GM06990 (cell line): Measurements from ENCODE around the gene OR5H1.
"Not testable (repeated sequence)": the region's sequence is repeated elsewhere in the genome, so short reads cannot be mapped to it uniquely, and the experiment has no call there.

Experiments
- DNase-seq: peaks from one replicate; pipeline ENCODE4 v3.0.0-alpha.2; 2011; ENCODE audit not compliant: insufficient read length; ENCODE audit errors: extremely low read depth
- H3K27me3 ChIP-seq: replicated peaks from 2 replicates; pipeline ENCODE4 v1.6.0; 2011; ENCODE audit warnings: low read length; ENCODE audit not compliant: control insufficient read depth, insufficient read depth
- H3K36me3 ChIP-seq: 2 replicates; pipeline ENCODE4 v1.5.1; 2011; ENCODE audit warnings: low read length; ENCODE audit not compliant: control insufficient read depth, insufficient read depth
- H3K4me3 ChIP-seq: replicated peaks from 2 replicates; pipeline ENCODE4 v1.5.1; 2011; ENCODE audit warnings: low read depth, mild to moderate bottlenecking, control low read depth, low read length
- CTCF ChIP-seq: IDR thresholded peaks from 2 replicates; pipeline ENCODE4 v1.5.1; 2011; ENCODE audit warnings: low read length, control low read depth, mild to moderate bottlenecking, inconsistent platforms; ENCODE audit not compliant: insufficient read depth, poor library complexity, severe bottlenecking

OR5H1 gene

DNA sequence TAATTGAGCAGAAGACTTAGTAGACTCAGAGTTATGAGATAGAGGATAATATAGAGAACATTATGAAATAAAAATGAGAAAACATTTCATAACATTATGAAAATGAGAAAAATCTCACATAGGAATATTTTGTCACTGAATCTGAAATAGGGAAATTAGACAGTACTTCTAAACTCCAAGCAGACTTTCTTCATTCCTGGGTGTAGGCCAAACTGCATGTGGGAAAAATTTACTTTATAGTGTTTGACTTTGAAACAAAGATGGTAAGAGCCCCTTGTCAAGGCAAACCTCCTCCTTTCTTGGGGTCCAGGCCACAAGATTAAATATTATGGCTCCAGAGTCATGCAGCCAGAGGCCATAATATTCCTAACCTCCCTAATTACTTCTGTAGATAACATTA lies 10.0 kb downstream of the OR5H1 start:
- Histone ChIP-seq H3K27me3 (no peaks in the 10 kb centered on the region), H3K36me3 (no peaks in the 10 kb centered on the region), H3K4me3 (no peak overlapping the region)
- TF ChIP-seq CTCF, result no peak
- DNase-seq, result no peak

DNA sequence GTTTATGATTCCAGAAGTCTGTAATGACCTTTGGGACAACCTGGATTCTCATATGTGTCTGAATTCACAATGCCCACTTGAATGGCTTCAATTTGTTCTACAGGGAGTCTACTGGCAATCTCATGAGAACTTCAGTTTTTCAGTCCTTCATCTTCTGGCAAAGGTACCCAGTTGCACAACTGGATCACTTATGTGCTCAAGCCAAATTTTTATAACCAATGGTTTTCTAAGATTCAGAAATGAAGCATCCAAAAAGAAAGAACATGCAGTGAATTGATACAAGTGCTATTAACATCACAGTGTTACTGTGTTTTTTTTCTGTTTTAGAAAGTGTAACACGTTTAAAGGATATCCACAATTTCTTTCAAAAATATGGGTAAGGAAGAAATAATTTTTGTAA lies 16.7 kb downstream of the OR5H1 start, which contains the start of gene OR5H14:
OR5H14 (plus strand) TSS at position 301 of the 400 bp plus-strand sequence. CDS start 1,907 bp downstream, outside the sequence.
- no peak for TF ChIP-seq CTCF
- H3K27me3 ChIP-seq, result no peaks in the 10 kb centered on the region
- no peak within 1 kb of the TSS for H3K4me3 ChIP-seq
- DNase-seq, result no peak
- H3K36me3 ChIP-seq, result no peaks in the 10 kb centered on the region

DNA sequence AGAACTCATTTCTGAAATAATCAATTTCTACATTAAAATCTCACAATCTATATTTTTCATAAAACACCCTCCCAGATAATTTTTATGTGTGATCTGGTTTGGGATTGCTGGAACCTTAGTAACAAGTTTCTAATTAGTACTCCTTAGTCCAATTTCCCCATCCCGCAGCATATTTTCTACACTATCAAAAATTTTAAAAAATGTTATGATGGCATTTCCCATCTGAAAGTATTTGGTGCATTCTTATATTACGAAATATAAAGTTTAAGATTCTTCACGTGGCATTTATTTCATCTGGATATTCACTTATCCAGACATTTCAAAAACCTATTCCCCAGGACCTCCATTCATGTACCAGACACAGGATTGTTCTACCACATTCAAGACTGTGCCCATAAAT lies 18.2 kb downstream of the OR5H1 start:
- H3K36me3 ChIP-seq, result no peaks in the 10 kb centered on the region
- no peaks in the 10 kb centered on the region for H3K27me3 ChIP-seq
- no peak overlapping the region for H3K4me3 ChIP-seq
- TF ChIP-seq CTCF, result no peak
- DNase-seq, result no peak

DNA sequence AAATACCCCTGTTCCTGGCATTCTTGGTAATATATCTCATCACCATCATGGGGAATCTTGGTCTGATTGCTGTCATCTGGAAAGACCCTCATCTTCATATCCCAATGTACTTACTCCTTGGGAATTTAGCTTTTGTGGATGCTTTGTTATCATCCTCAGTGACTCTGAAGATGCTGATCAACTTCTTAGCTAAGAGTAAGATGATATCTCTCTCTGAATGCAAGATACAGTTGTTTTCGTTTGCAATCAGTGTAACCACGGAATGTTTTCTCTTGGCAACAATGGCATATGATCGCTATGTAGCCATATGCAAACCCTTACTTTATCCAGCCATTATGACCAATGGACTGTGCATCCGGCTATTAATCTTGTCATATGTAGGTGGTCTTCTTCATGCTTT lies 18.9 kb downstream of the OR5H1 start:
- DNase-seq, H3K27me3 ChIP-seq, H3K36me3 ChIP-seq, H3K4me3 ChIP-seq: not testable (repeated sequence)

DNA sequence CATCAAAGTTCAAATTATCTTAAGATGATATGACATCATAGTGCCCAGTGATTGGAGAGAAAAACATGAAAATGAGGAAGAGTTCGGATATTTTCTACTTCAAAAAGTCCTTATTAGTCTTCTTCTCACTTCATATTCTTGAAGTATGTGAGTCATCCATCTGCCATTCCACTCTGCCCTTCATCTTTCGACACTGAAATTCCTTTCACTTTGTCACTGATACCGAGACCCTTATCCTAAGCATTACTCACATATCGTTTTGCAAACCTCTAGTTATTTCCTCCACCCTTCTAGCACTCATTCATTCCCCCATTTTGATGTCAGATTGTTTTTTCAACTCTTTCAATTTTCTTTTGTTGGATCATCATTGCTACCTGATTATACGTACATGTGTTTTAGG lies 20.7 kb downstream of the OR5H1 start:
- TF ChIP-seq CTCF, result no peak
- Histone ChIP-seq H3K4me3 (no peak overlapping the region), H3K36me3 (no peaks in the 10 kb centered on the region), H3K27me3 (no peaks in the 10 kb centered on the region)
- no peak for DNase-seq

- no peak for DNase-seq
- H3K4me3 ChIP-seq, result no peak within 1 kb of the TSS
- no peaks in the 10 kb centered on the region for H3K36me3 ChIP-seq
- no peak for TF ChIP-seq CTCF
- H3K27me3 ChIP-seq, result no peaks in the 10 kb centered on the region
Measured at GRCh38 chr3:98166396-98166795, 35.9 kb downstream of the OR5H1 start, which contains the start of gene OR5H15. Gene OR5H15, plus strand, starts transcription at chr3:98166696. Its CDS starts 2,004 bp downstream, at chr3:98168700.
